Measurements from ENCODE around the gene CDADC1. TPM values are rescaled to one million over a fixed set of nuclear protein-coding genes. Genes with fewer than 3 reads are reported as not detected.

Gene CDADC1
- total RNA-seq, 2 donors from 2014 or later, result 3.9 to 5.6 TPM

DNA sequence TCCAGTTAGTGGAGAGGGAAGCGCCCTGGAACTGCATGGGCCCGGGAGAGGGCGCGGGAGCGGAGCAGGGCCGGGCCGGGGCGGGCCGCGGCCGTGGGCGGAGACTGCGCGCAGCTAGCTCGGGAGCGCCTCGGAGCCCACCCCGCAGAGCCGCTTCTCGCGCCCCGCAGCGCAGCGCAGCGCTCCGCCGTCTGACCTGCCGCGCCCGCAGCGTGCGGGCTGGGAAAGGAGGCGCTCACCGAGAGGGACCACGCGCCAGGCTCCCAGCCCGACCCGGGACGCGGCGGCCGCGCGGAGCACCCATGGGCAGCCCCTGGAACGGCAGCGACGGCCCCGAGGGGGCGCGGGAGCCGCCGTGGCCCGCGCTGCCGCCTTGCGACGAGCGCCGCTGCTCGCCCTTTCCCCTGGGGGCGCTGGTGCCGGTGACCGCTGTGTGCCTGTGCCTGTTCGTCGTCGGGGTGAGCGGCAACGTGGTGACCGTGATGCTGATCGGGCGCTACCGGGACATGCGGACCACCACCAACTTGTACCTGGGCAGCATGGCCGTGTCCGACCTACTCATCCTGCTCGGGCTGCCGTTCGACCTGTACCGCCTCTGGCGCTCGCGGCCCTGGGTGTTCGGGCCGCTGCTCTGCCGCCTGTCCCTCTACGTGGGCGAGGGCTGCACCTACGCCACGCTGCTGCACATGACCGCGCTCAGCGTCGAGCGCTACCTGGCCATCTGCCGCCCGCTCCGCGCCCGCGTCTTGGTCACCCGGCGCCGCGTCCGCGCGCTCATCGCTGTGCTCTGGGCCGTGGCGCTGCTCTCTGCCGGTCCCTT is 27.5 kb upstream of the CDADC1 start, which contains the start of gene MLNR:
MLNR (plus strand) TSS at position 303 of the 820 bp plus-strand sequence; CDS start at position 303, 0 bp downstream.
- peak in 3 of 4 donors; percentile 18 to 34 (median 22) for DNase-seq
- Histone ChIP-seq H3K4me1 (peaks cover 23% of the 10 kb centered on the region), H3K36me3 (replicated peaks in 1 of 2; ENCODE audit: insufficient read depth in 1 of 2, low read depth in 2 of 2) (no peaks in the 10 kb centered on the region), H3K27ac (no peak within 1 kb of the TSS), H3K27me3 (peaks cover 8 to 30% of the 10 kb centered on the region in 2 donors), H3K9me3 (no peaks in the 10 kb centered on the region), H3K4me3 (no peak within 1 kb of the TSS)
- intact Hi-C loops (cut with DNase I), result no loop called here
- TF ChIP-seq POLR2A (IDR thresholded peaks at IDR 0.05), result no peak
- peak in 3 of 7 experiments; percentile 13 to 40 (median 24) for TF ChIP-seq CTCF (IDR thresholded peaks at IDR 0.05)
- peak; percentile 68 for ATAC-seq
- 2 to 11% methylated on average over 14 to 89 of the region's 111 CpGs for WGBS, 2 donors

- Histone ChIP-seq H3K36me3 (replicated peaks in 1 of 2; ENCODE audit: insufficient read depth in 1 of 2, low read depth in 2 of 2) (no peaks in the 10 kb centered on the region), H3K27me3 (peaks cover 8 to 30% of the 10 kb centered on the region in 2 donors), H3K4me3 (no peak overlapping the region), H3K27ac (no peak overlapping the region), H3K4me1 (peaks cover 31% of the 10 kb centered on the region), H3K9me3 (no peaks in the 10 kb centered on the region)
- ATAC-seq (no peak), DNase-seq (no peak)
- TF ChIP-seq POLR2A (IDR thresholded peaks at IDR 0.05) (no peak), CTCF (IDR thresholded peaks at IDR 0.05) (no peak)
- WGBS, 2 donors, result 10 to 30% methylated on average over 14 to 61 of the region's 73 CpGs
- intact Hi-C loops (cut with DNase I), result no loop called here
Observed at GRCh38 chr13:49220856-49221589, 26.7 kb upstream of the CDADC1 start.

- no peak overlapping the region for H3K4me3 ChIP-seq
- no peak overlapping the region for H3K27ac ChIP-seq
- intact Hi-C loops (cut with DNase I), result no loop called here
- no peak for DNase-seq
- WGBS, 2 donors, result 67 to 80% methylated on average over 4 of the region's 4 CpGs
- H3K9me3 ChIP-seq, result no peaks in the 10 kb centered on the region
- TF ChIP-seq POLR2A (IDR thresholded peaks at IDR 0.05) (no peak), CTCF (IDR thresholded peaks at IDR 0.05) (no peak)
- ATAC-seq, result no peak
- peaks cover 8 to 30% of the 10 kb centered on the region in 2 donors for H3K27me3 ChIP-seq
- H3K36me3 ChIP-seq (replicated peaks in 1 of 2; ENCODE audit: insufficient read depth in 1 of 2, low read depth in 2 of 2), result no peaks in the 10 kb centered on the region
- peaks cover 31% of the 10 kb centered on the region for H3K4me1 ChIP-seq
Observed at GRCh38 chr13:49221590-49221965, 26.1 kb upstream of the CDADC1 start.

GRCh38 chr13:49225223-49226042 is 22.3 kb upstream of the CDADC1 start:
- WGBS, 2 donors, result 29 to 37% methylated on average over 5 of the region's 5 CpGs
- ATAC-seq (peak; percentile 89), DNase-seq (peak; percentile 38 to 72 (median 52))
- peaks cover 22% of the 10 kb centered on the region for H3K4me1 ChIP-seq
- H3K4me3 ChIP-seq, result no peak overlapping the region
- no peaks in the 10 kb centered on the region for H3K9me3 ChIP-seq
- no peaks in the 10 kb centered on the region for H3K36me3 ChIP-seq (replicated peaks in 1 of 2; ENCODE audit: insufficient read depth in 1 of 2, low read depth in 2 of 2)
- peak overlapping the region in 1 of 4 donors; percentile 41 for H3K27ac ChIP-seq
- intact Hi-C loops (cut with DNase I), result no loop called here
- TF ChIP-seq POLR2A (IDR thresholded peaks at IDR 0.05), result no peak
- peak in 3 of 7 experiments; percentile 19 to 27 (median 22) for TF ChIP-seq CTCF (IDR thresholded peaks at IDR 0.05)
- H3K27me3 ChIP-seq, result peaks cover 5 to 12% of the 10 kb centered on the region in 2 donors
